Mucosa of rectum (tissue), 2 donors: ENCODE results near the gene RHOA.
"Not testable (repeated sequence)": the region's sequence is repeated elsewhere in the genome, so short reads cannot be mapped to it uniquely, and the experiment has no call there.

Experiments used
- H3K27ac ChIP-seq, 2 donors: one replicate each; pipeline ENCODE4 v1.7.0; 2013; ENCODE audit warnings: inconsistent platforms in 2 of 2, low read depth in 2 of 2, low read length in 2 of 2
- H3K27me3 ChIP-seq, 2 donors: one replicate each; pipeline ENCODE4 v1.7.0; 2013; ENCODE audit warnings: low read length in 2 of 2; ENCODE audit not compliant: control insufficient read depth in 2 of 2, insufficient read depth in 2 of 2
- H3K36me3 ChIP-seq, 2 donors: one replicate each; pipeline ENCODE4 v1.7.0; 2013; ENCODE audit warnings: low read length in 2 of 2; ENCODE audit not compliant: control insufficient read depth in 2 of 2, insufficient read depth in 2 of 2
- H3K4me1 ChIP-seq, 2 donors: one replicate each; pipeline ENCODE4 v1.7.0; 2013; ENCODE audit warnings: low read length in 2 of 2, mild to moderate bottlenecking in 1 of 2; ENCODE audit not compliant: control insufficient read depth in 2 of 2, insufficient read depth in 2 of 2
- H3K4me3 ChIP-seq, 2 donors: one replicate each; pipeline ENCODE4 v1.7.0; 2013; ENCODE audit warnings: low read length in 2 of 2
- H3K9ac ChIP-seq, 2 donors: one replicate each; pipeline ENCODE4 v1.7.0; 2013; ENCODE audit warnings: low read length in 2 of 2, low read depth in 1 of 2, mild to moderate bottlenecking in 1 of 2
- H3K9me3 ChIP-seq, 2 donors: one replicate each; pipeline ENCODE4 v1.7.0; 2013; ENCODE audit warnings: low read length in 2 of 2; ENCODE audit not compliant: control insufficient read depth in 2 of 2
- donor health status: healthy.
- donor health status: Normal muscosa, but diverticular disease.

Gene RHOA

DNA sequence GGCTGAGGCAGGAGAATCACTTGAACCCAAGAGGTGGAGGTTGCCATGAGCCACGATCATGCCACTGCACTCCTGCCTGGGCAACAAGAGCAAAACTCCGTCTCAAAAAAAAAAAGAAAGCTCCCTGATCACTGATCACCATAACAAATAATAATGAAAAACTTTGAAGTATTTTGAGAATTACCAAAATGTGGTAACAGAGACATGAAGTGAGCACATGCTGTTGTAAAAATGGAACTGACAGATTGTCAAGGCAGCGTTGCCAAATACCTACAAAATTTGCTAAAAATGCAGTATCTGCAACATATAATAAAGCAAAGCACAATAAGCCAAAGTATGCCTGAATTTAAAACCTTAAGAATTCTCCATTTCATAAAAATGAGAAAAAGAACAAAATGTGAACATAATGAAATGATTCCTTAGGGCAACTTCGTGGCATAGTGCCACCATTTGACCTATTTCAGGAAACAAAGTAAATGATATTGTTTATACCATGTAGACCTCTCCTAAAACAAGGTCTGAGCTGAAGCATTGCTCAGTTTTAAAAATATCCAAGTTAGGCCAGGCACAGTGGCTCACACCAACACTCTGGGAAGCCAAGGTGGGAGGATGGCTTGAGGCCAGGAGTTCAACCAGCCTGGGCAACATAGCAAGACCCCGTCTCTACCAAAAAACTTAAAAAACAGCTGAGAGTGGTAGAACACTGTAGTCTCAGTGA, 77.7 kb downstream of the RHOA start:
- Histone ChIP-seq H3K4me3 (no peak overlapping the region), H3K27me3 (no peaks in the 10 kb centered on the region), H3K9ac (no peak overlapping the region), H3K9me3 (no peaks in the 10 kb centered on the region), H3K27ac (no peak overlapping the region), H3K36me3 (peaks cover 32 to 48% of the 10 kb centered on the region in 2 donors), H3K4me1 (peaks cover 1 to 2% of the 10 kb centered on the region in 2 donors)

- H3K9me3 ChIP-seq, result no peaks in the 10 kb centered on the region
- no peaks in the 10 kb centered on the region for H3K27me3 ChIP-seq
- no peak overlapping the region for H3K9ac ChIP-seq
- no peaks in the 10 kb centered on the region for H3K4me1 ChIP-seq
- H3K4me3 ChIP-seq, result no peak overlapping the region
- H3K27ac ChIP-seq, result no peak overlapping the region
- H3K36me3 ChIP-seq, result peaks cover 32 to 51% of the 10 kb centered on the region in 2 donors
These were observed 78.7 kb downstream of the RHOA start for GRCh38 chr3:49333091-49333490.

DNA sequence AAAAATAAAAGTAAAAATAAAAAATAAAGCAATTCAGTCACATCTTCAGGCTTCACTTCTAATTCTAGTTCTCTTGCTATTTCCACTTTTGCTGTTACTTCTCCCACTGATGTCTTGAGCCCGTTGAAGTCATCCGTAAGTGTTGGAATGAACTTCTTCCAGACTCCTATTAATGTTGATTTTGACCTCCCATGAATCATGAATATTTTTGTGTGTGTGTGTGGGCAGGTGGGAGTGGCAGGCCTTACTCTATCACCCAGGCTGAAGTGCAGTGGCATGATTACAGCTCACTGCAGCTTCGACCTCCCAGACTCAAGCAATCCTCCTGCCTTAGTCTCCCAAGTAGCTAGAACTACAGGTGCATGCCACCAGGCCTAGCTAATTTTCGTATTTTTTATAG, 82.6 kb downstream of the RHOA start:
- H3K9me3 ChIP-seq, result no peaks in the 10 kb centered on the region
- no peak overlapping the region for H3K27ac ChIP-seq
- no peaks in the 10 kb centered on the region for H3K27me3 ChIP-seq
- H3K4me3 ChIP-seq, result no peak overlapping the region
- no peak overlapping the region for H3K9ac ChIP-seq
- peaks cover 38 to 68% of the 10 kb centered on the region in 2 donors for H3K36me3 ChIP-seq
- no peaks in the 10 kb centered on the region for H3K4me1 ChIP-seq

DNA sequence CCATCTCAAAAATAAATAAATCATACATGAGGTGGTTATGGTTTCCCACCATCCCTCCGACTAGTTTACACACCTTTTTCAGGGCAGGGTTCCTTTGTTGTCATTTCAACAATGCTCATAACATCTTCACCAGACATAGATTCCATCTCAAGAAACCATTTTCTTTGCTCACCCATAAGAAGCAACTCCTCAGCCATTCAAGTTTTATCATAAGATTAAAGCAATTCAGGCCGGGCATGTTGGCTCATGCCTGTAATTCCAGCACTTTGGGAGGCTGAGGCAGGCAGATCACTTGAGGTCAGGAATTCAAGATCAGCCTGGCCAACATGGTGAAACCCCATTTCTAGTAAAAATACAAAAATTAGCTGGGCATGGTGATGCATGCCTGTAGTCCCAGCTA, 83.4 kb downstream of the RHOA start:
- peaks cover 39 to 70% of the 10 kb centered on the region in 2 donors for H3K36me3 ChIP-seq
- H3K27ac ChIP-seq, H3K4me3 ChIP-seq, H3K9ac ChIP-seq, H3K9me3 ChIP-seq, H3K4me1 ChIP-seq, H3K27me3 ChIP-seq: not testable (repeated sequence)

GRCh38 chr3:49327485-49327884, 84.3 kb downstream of the RHOA start:
- Histone ChIP-seq H3K4me3 (no peak overlapping the region), H3K4me1 (no peaks in the 10 kb centered on the region), H3K36me3 (peaks cover 39 to 69% of the 10 kb centered on the region in 2 donors), H3K9me3 (no peaks in the 10 kb centered on the region), H3K27me3 (no peaks in the 10 kb centered on the region), H3K27ac (no peak overlapping the region), H3K9ac (no peak overlapping the region)

DNA sequence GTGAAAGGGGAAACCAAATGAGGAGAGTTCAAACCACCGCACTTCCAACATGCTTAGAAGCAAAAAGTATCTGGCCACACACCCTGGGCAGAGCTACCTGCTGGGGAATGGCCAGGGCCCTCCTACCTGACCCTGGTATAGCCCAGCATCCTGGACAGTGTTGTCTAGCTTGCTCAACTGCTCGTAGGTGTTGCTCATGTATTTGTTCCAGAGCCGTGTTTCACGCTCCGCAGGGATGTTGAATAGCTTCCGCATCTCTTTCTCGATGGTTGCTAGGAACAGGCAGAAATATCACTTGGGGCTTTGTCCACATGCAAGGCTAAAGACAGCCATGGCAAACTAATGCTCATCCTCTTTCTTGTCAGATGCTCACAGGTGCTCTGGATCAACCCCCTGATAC, 87.0 kb downstream of the RHOA start:
- no peaks in the 10 kb centered on the region for H3K4me1 ChIP-seq
- no peak overlapping the region for H3K27ac ChIP-seq
- H3K27me3 ChIP-seq, result no peaks in the 10 kb centered on the region
- no peak overlapping the region for H3K4me3 ChIP-seq
- H3K9me3 ChIP-seq, result no peaks in the 10 kb centered on the region
- H3K36me3 ChIP-seq, result peaks cover 51 to 67% of the 10 kb centered on the region in 2 donors
- H3K9ac ChIP-seq, result no peak overlapping the region

- no peak overlapping the region for H3K9ac ChIP-seq
- H3K27me3 ChIP-seq, result no peaks in the 10 kb centered on the region
- H3K4me3 ChIP-seq, result no peak overlapping the region
- H3K4me1 ChIP-seq, result no peaks in the 10 kb centered on the region
- no peak overlapping the region for H3K27ac ChIP-seq
- H3K36me3 ChIP-seq, result peaks cover 36 to 38% of the 10 kb centered on the region in 2 donors
- no peaks in the 10 kb centered on the region for H3K9me3 ChIP-seq
These were observed 94.9 kb downstream of the RHOA start for GRCh38 chr3:49316696-49317457.

GRCh38 chr3:49313896-49314688, 97.7 kb downstream of the RHOA start:
- Histone ChIP-seq H3K27ac (no peak overlapping the region), H3K4me1 (no peaks in the 10 kb centered on the region), H3K27me3 (no peaks in the 10 kb centered on the region), H3K9me3 (no peaks in the 10 kb centered on the region), H3K36me3 (peaks cover 42 to 47% of the 10 kb centered on the region in 2 donors), H3K4me3 (no peak overlapping the region), H3K9ac (no peak overlapping the region)

DNA sequence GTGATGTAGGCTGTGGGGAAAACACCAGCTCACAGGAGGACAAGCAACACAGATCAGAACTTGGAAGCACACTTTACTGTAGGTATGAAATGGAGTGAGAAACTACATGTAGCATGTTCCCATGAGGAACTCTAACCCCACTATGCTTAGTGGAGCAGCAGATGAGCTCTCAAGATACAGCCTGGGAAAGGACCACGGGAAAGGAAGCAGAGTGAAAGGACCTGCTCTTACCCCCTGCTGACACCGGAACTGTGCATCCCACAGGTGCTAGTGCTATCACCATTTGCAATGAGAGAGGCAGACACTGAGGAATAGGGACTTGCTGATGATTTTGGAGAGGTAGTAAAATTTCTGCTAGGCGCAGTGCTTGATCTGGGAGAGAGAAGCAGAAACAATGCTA, 100.5 kb downstream of the RHOA start:
- Histone ChIP-seq H3K4me3 (no peak overlapping the region), H3K36me3 (peaks cover 45 to 49% of the 10 kb centered on the region in 2 donors), H3K9ac (no peak overlapping the region)

GRCh38 chr3:49310677-49311076, 101.1 kb downstream of the RHOA start:
- Histone ChIP-seq H3K36me3 (peaks cover 48 to 52% of the 10 kb centered on the region in 2 donors), H3K4me3 (no peak overlapping the region), H3K27ac (no peak overlapping the region), H3K27me3 (no peaks in the 10 kb centered on the region), H3K9me3 (no peaks in the 10 kb centered on the region), H3K9ac (no peak overlapping the region), H3K4me1 (no peaks in the 10 kb centered on the region)

More for the DNA sequence above, 100.5 kb downstream of the RHOA start:
- Histone ChIP-seq H3K9me3 (no peaks in the 10 kb centered on the region), H3K27ac (no peak overlapping the region), H3K4me1 (no peaks in the 10 kb centered on the region), H3K27me3 (no peaks in the 10 kb centered on the region)
